ENCODE data around the gene CASQ1.

DNA sequence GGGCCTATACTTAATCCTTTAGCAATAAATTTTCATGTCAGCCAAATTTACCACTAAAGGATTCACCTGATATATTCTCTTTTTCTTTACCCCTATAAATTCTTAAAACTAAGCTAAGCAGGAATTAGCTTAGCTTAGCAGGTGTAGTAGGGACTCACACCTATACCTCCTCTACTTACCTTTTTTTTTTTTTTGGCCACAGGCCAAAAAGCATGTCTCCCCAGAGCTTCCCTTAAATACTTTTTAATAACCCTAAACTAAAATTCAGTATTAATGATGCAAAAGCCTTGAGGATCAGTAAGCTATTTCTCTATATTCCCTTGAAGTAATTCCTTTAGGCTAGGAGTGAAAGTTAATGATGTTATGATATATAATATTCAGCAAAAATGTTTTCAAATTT lies 38.1 kb downstream of the CASQ1 start:
- TF ChIP-seq, protein P1, sequence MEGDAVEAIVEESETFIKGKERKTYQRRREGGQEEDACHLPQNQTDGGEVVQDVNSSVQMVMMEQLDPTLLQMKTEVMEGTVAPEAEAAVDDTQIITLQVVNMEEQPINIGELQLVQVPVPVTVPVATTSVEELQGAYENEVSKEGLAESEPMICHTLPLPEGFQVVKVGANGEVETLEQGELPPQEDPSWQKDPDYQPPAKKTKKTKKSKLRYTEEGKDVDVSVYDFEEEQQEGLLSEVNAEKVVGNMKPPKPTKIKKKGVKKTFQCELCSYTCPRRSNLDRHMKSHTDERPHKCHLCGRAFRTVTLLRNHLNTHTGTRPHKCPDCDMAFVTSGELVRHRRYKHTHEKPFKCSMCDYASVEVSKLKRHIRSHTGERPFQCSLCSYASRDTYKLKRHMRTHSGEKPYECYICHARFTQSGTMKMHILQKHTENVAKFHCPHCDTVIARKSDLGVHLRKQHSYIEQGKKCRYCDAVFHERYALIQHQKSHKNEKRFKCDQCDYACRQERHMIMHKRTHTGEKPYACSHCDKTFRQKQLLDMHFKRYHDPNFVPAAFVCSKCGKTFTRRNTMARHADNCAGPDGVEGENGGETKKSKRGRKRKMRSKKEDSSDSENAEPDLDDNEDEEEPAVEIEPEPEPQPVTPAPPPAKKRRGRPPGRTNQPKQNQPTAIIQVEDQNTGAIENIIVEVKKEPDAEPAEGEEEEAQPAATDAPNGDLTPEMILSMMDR (IDR thresholded peaks at IDR 0.05): no peak
- no peak for TF ChIP-seq EP300 (IDR thresholded peaks at IDR 0.05)
- no peak for TF ChIP-seq POLR2AphosphoS5 (IDR thresholded peaks at IDR 0.05)
- TF ChIP-seq POLR2A (IDR thresholded peaks at IDR 0.05): no peak
